Keratinocyte (primary cell): Measurements from ENCODE around the gene TRAPPC10. TPM values are rescaled to one million over a fixed set of nuclear protein-coding genes. Genes with fewer than 3 reads are reported as not detected.

Source experiments
- DNase-seq: peaks from one replicate; pipeline ENCODE4 v3.0.0-alpha.2; 2011; ENCODE audit warnings: low read depth, missing footprints, low spot score
- FAIRE-seq: peaks from 2 replicates; lab custom pipeline; 2011; peaks lifted over from hg19 to GRCh38; lab: Jason Lieb, UNC
- H2AFZ ChIP-seq: 2 replicates; pipeline ENCODE4 v1.6.0; 2012; ENCODE audit warnings: low read length, control low read depth, inconsistent platforms; ENCODE audit not compliant: control insufficient read depth
- H3K27ac ChIP-seq: 2 replicates; pipeline ENCODE4 v1.5.1; 2011; ENCODE audit warnings: low read length; ENCODE audit not compliant: control insufficient read depth, insufficient read depth
- H3K27me3 ChIP-seq: 3 replicates; pipeline ENCODE4 v1.6.0; 2011; ENCODE audit warnings: low read length; ENCODE audit not compliant: control insufficient read depth, insufficient read depth; ENCODE audit errors: extremely low read depth
- H3K36me3 ChIP-seq, 2 experiments: 2 replicates in 1 of 2; 3 replicates in 1 of 2; pipeline ENCODE4 v1.5.1; 2011; ENCODE audit warnings: low read length in 2 of 2, mild to moderate bottlenecking in 1 of 2; ENCODE audit not compliant: control insufficient read depth in 2 of 2, insufficient read depth in 2 of 2; ENCODE audit errors: extremely low read depth in 1 of 2
- H3K4me1 ChIP-seq: 3 replicates; pipeline ENCODE4 v1.5.1; 2011; ENCODE audit warnings: low read length; ENCODE audit not compliant: control insufficient read depth, insufficient read depth; ENCODE audit errors: extremely low read depth
- H3K4me2 ChIP-seq: 3 replicates; pipeline ENCODE4 v1.6.0; 2011; ENCODE audit warnings: low read depth, low read length; ENCODE audit not compliant: control insufficient read depth, insufficient read depth; ENCODE audit errors: extremely low read depth
- H3K4me3 ChIP-seq, 3 experiments: fragments of 200-600 bp in 1 of 3; sonication (generic) in 1 of 3; 2 replicates in 2 of 3; 3 replicates in 1 of 3; pipeline ENCODE4 v1.5.1; 2011 to 2016; ENCODE audit warnings: low read length in 3 of 3, mild to moderate bottlenecking in 3 of 3, control low read depth in 2 of 3, inconsistent platforms in 1 of 3, low read depth in 1 of 3, mixed read lengths in 1 of 3, mixed run types in 1 of 3, moderate library complexity in 1 of 3; ENCODE audit not compliant: control insufficient read depth in 2 of 3, insufficient read depth in 2 of 3; ENCODE audit errors: extremely low read depth in 1 of 3
- H3K79me2 ChIP-seq: 2 replicates; pipeline ENCODE4 v1.6.0; 2012; ENCODE audit warnings: low read length; ENCODE audit not compliant: control insufficient read depth, insufficient read depth
- H3K9ac ChIP-seq: 3 replicates; pipeline ENCODE4 v1.6.0; 2011; ENCODE audit warnings: low read length; ENCODE audit not compliant: control insufficient read depth, insufficient read depth; ENCODE audit errors: extremely low read depth
- H3K9me1 ChIP-seq: 3 replicates; pipeline ENCODE4 v1.6.0; 2011; ENCODE audit warnings: low read length; ENCODE audit not compliant: control insufficient read depth, insufficient read depth; ENCODE audit errors: extremely low read depth
- H3K9me3 ChIP-seq: 2 replicates; pipeline ENCODE4 v1.5.1; 2012; ENCODE audit warnings: low read depth, low read length; ENCODE audit not compliant: control insufficient read depth
- H4K20me1 ChIP-seq: 3 replicates; pipeline ENCODE4 v1.6.0; 2011; ENCODE audit warnings: low read length; ENCODE audit not compliant: control insufficient read depth, insufficient read depth; ENCODE audit errors: extremely low read depth
- CTCF ChIP-seq, 3 experiments: IDR thresholded peaks in 1 of 3; conservative IDR thresholded peaks in 1 of 3; optimal IDR thresholded peaks in 1 of 3; 2 replicates in 2 of 3; 3 replicates in 1 of 3; pipeline versions ENCODE3 to v1.5.1; 2011; ENCODE audit warnings: low read length in 3 of 3, mild to moderate bottlenecking in 3 of 3, moderate library complexity in 2 of 3, control low read depth in 1 of 3, inconsistent platforms in 1 of 3; ENCODE audit not compliant: insufficient read depth in 2 of 3; ENCODE audit errors: extremely low read depth in 1 of 3
- EZH2 ChIP-seq: IDR thresholded peaks from one replicate; pipeline ENCODE4 v1.6.1; 2012; ENCODE audit warnings: inconsistent platforms, mild to moderate bottlenecking, low read length, moderate library complexity
- dilution Hi-C: fragments of 300-500 bp; cut with MboI; formaldehyde crosslinking; loops from one replicate; pipeline ENCODE4 v1.7.0; 2020; ENCODE audit warnings: low sequenced_read_pairs; ENCODE audit not compliant: extremely low pct_ligation_motif_present
- polyA plus RNA-seq, 5 experiments: library from polyadenylated mRNA; depleted of rRNA in 3 of 5; stranded (reverse) in 3 of 5; stranded (forward) in 1 of 5; unstranded in 1 of 5; fragments of >200 nt; gene quantifications; 1 replicate in 1 of 5; 2 replicates in 3 of 5; 3 replicates in 1 of 5; pipeline versions ENCODE4 v1.2.1 to v1.2.3, GENCODE V29; 2011 to 2012; ENCODE audit warnings: missing spikeins in 2 of 5, low read depth in 1 of 5, low replicate concordance in 1 of 5

The TRAPPC10 gene
- polyA plus RNA-seq, 1 donor (not counting 4 experiments of a cell fraction or from before 2014, with no cell fraction given): 21.6 TPM

DNA sequence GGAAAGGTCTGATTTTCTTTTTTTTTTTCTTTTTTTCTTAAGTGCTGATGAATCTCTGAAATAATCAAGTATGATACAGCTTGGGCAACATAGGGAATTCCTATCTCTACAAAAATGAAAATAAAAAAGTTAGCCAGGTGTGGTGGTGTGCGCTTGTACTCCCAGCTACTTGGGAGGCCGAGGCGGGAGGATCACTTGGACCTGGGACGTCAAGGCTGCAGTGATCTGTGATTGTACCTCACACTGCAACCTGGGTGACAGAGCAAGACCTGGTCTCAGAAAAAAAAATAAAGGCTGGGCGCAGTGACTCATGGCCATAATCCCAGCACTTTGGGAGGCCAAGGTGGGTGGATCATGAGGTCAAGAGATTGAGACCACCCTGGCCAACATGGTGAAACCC, 6.0 kb downstream of the TRAPPC10 start:
- dilution Hi-C loops: no loop called here
- Histone ChIP-seq H3K79me2 (peaks cover 89% of the 10 kb centered on the region), H3K27ac (no peak overlapping the region), H4K20me1 (peaks cover 22% of the 10 kb centered on the region), H3K4me1 (peaks cover 11% of the 10 kb centered on the region), H3K4me2 (no peak overlapping the region), H3K36me3 (no peaks in the 10 kb centered on the region), H3K9ac (no peak overlapping the region), H2AFZ (no peak overlapping the region), H3K9me1 (peaks cover 3% of the 10 kb centered on the region), H3K4me3 (no peak overlapping the region), H3K9me3 (no peaks in the 10 kb centered on the region), H3K27me3 (no peaks in the 10 kb centered on the region)
- DNase-seq (no peak), FAIRE-seq (no peak)
- no peak for TF ChIP-seq CTCF (optimal IDR thresholded peaks at IDR 0.05 in 1 of 3, IDR thresholded peaks at IDR 0.05 in 1 of 3, conservative IDR thresholded peaks at IDR 0.05 in 1 of 3; ENCODE audit: extremely low read depth in 1 of 3, insufficient read depth in 2 of 3, low read length in 3 of 3)

GRCh38 chr21:44018813-44019567, 6.9 kb downstream of the TRAPPC10 start:
- Histone ChIP-seq H3K4me2 (no peak overlapping the region), H3K9me3 (no peaks in the 10 kb centered on the region), H3K27me3 (no peaks in the 10 kb centered on the region), H3K79me2 (peaks cover 89% of the 10 kb centered on the region), H3K4me3 (no peak overlapping the region), H3K4me1 (peaks cover 2% of the 10 kb centered on the region), H4K20me1 (peaks cover 15% of the 10 kb centered on the region), H3K9me1 (peaks cover 3% of the 10 kb centered on the region), H3K36me3 (no peaks in the 10 kb centered on the region), H3K9ac (no peak overlapping the region), H3K27ac (no peak overlapping the region), H2AFZ (no peak overlapping the region)
- no peak for TF ChIP-seq CTCF (optimal IDR thresholded peaks at IDR 0.05 in 1 of 3, IDR thresholded peaks at IDR 0.05 in 1 of 3, conservative IDR thresholded peaks at IDR 0.05 in 1 of 3; ENCODE audit: extremely low read depth in 1 of 3, insufficient read depth in 2 of 3, low read length in 3 of 3)
- no peak for TF ChIP-seq EZH2
- FAIRE-seq: no peak
- dilution Hi-C loops: no loop called here
- DNase-seq: no peak
